Esophagus muscularis mucosa (tissue), 4 donors: ENCODE results near the gene SLC25A48. TPM values are rescaled to one million over a fixed set of nuclear protein-coding genes. Genes with fewer than 3 reads are reported as not detected.

ENCODE experiments used
- DNase-seq: peaks from one replicate; pipeline ENCODE4 v3.0.0-alpha.2; 2017; ENCODE audit errors: extremely low spot score
- H3K27ac ChIP-seq, 4 donors: fragments of 200-600 bp; sonication (generic); replicated peaks in 1 of 4; 1 replicate in 3 of 4; 2 replicates in 1 of 4; pipeline ENCODE4 v1.5.1; 2016 to 2019; ENCODE audit warnings: mild to moderate bottlenecking in 1 of 4
- H3K27me3 ChIP-seq, 4 donors: fragments of 200-600 bp; sonication (generic); one replicate each; pipeline versions ENCODE4 v1.5.1 to v1.6.0; 2016 to 2019
- H3K36me3 ChIP-seq, 4 donors: fragments of 200-600 bp; sonication (generic); one replicate each; pipeline ENCODE4 v1.5.1; 2016 to 2019
- H3K4me1 ChIP-seq, 4 donors: fragments of 200-600 bp; sonication (generic); one replicate each; pipeline ENCODE4 v1.5.1; 2016 to 2019
- H3K4me3 ChIP-seq, 4 donors: fragments of 200-600 bp; sonication (generic); 1 replicate in 2 of 4; 2 replicates in 2 of 4; pipeline ENCODE4 v1.5.1; 2016 to 2019; ENCODE audit warnings: mild to moderate bottlenecking in 4 of 4, moderate library complexity in 1 of 4
- H3K9me3 ChIP-seq, 4 donors: fragments of 200-600 bp; sonication (generic); 1 replicate in 3 of 4; 2 replicates in 1 of 4; pipeline ENCODE4 v1.5.1; 2016 to 2019
- EP300 ChIP-seq: sonication (generic); formaldehyde crosslinking; IDR thresholded peaks from one replicate; pipeline ENCODE4 v1.6.1; 2017; ENCODE audit warnings: antibody characterized with exemption
- POLR2A ChIP-seq: fragments of 450-650 bp; IDR thresholded peaks from one replicate; pipeline ENCODE4 v1.6.1; 2017; ENCODE audit warnings: antibody characterized with exemption, moderate library complexity, mild to moderate bottlenecking, low read depth
- POLR2AphosphoS5 ChIP-seq, 2 donors: sonication (generic); formaldehyde crosslinking; IDR thresholded peaks; one replicate each; pipeline ENCODE4 v1.6.1; 2017; ENCODE audit warnings: antibody characterized with exemption in 2 of 2
- WGBS: methylation state at CpG from one replicate; pipeline ENCODE4 v1.1.5; 2018; 5-methylcytosine and 5-hydroxymethylcytosine counted together
- intact Hi-C: fragments of 100-400 bp; cut with DNase I; formaldehyde crosslinking; loops from one replicate; pipeline ENCODE4 v1.15.1; 2023
- total RNA-seq, 4 donors: library from RNA; depleted of rRNA; stranded (reverse); fragments of >200 nt; gene quantifications; one replicate each; pipeline versions ENCODE4 v1.1.0 to v1.2.1, GENCODE V29; 2016
- TF ChIP-seq, protein P1 (sequence below), 3 experiments: fragments of 200-600 bp in 2 of 3; fragments of 450-650 bp in 1 of 3; sonication (generic) in 2 of 3; IDR thresholded peaks; one replicate each; pipeline ENCODE4 v1.5.1; 2017 to 2019; ENCODE audit warnings: antibody characterized with exemption in 3 of 3, mild to moderate bottlenecking in 2 of 3, moderate library complexity in 1 of 3

The SLC25A48 gene
- total RNA-seq, 4 donors from 2014 or later, result 0.40 to 0.42 TPM; not detected in 2

DNA sequence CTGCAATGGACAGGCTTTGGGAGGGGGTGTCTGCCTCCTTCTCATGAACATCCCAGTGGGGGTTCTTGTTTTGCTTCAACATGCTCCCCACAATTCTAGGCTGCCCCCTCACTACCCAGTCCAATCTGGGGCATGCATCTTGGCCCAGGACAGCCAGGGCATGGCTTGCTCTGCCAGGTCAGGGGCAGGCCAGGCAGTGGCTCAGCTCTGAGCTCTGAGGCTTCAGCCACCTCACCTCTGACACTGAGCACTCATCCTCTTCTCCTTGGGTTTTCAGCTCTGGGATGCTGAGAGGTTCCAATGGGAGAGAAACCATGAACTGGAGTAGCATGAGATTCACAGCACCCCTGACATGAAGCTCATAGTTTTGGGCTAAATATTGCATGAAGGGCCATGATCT lies 11.8 kb downstream of the SLC25A48 start:
- TF ChIP-seq POLR2A, result no peak
- no peak for TF ChIP-seq POLR2AphosphoS5 (IDR thresholded peaks at IDR 0.05)
- TF ChIP-seq EP300, result no peak
- TF ChIP-seq, protein P1, sequence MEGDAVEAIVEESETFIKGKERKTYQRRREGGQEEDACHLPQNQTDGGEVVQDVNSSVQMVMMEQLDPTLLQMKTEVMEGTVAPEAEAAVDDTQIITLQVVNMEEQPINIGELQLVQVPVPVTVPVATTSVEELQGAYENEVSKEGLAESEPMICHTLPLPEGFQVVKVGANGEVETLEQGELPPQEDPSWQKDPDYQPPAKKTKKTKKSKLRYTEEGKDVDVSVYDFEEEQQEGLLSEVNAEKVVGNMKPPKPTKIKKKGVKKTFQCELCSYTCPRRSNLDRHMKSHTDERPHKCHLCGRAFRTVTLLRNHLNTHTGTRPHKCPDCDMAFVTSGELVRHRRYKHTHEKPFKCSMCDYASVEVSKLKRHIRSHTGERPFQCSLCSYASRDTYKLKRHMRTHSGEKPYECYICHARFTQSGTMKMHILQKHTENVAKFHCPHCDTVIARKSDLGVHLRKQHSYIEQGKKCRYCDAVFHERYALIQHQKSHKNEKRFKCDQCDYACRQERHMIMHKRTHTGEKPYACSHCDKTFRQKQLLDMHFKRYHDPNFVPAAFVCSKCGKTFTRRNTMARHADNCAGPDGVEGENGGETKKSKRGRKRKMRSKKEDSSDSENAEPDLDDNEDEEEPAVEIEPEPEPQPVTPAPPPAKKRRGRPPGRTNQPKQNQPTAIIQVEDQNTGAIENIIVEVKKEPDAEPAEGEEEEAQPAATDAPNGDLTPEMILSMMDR (IDR thresholded peaks at IDR 0.05), result no peak
- intact Hi-C loops, result no loop called here
- Histone ChIP-seq H3K4me1 (no peaks in the 10 kb centered on the region), H3K36me3 (no peaks in the 10 kb centered on the region), H3K4me3 (no peak overlapping the region), H3K9me3 (no peaks in the 10 kb centered on the region), H3K27ac (no peak overlapping the region), H3K27me3 (peaks cover 0 to 4% (median 0%) of the 10 kb centered on the region in 4 donors)
- no peak for DNase-seq

DNA sequence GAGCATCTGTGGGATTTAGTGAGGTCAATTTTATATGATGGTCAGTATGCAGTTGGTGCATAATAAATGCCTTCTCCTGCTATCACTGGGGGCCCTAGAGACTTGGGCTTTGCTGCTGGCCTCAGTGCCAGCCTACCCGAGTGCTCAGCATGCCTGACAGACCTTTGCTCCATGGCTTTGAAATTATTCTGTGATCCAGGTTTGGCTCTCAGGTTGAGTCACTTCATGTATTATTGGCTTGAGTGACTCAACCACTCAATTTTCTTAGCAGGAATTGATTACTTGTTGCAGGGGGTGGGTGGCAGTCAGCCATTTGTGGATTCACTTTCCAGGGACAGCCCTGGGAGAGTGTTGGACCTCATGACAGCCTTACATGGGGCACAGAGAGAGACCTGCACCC lies 13.5 kb downstream of the SLC25A48 start:
- Histone ChIP-seq H3K4me3 (no peak overlapping the region), H3K36me3 (no peaks in the 10 kb centered on the region), H3K27ac (no peak overlapping the region), H3K4me1 (no peaks in the 10 kb centered on the region), H3K9me3 (no peaks in the 10 kb centered on the region), H3K27me3 (no peaks in the 10 kb centered on the region)
- DNase-seq, result no peak
- WGBS, result 86% methylated on average over 1 of the region's 1 CpG
- no peak for TF ChIP-seq EP300
- intact Hi-C loops, result no loop called here

DNA sequence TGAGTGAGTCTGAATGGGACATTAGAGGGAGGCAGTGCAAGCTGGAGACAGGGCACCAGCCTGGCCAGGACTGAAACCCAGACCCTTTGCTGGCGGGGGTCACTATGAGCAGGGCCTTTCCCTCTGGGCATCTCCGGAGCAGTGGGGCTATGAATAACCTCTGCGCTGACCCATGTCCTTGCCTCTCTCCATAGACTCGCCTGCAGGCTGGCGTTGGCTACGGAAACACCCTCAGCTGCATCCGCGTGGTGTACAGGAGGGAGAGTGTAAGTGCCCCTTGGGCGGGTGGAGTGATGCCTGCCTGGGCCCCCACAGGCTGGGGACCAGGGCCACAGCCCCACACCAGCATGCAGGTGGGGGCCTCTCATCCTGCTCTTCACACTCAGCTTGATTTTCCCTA lies 15.8 kb downstream of the SLC25A48 start:
- TF ChIP-seq EP300 (no peak), POLR2A (no peak), POLR2AphosphoS5 (IDR thresholded peaks at IDR 0.05) (no peak)
- TF ChIP-seq, protein P1 (IDR thresholded peaks at IDR 0.05), result no peak
- no peaks in the 10 kb centered on the region for H3K4me1 ChIP-seq
- H3K9me3 ChIP-seq, result no peaks in the 10 kb centered on the region
- WGBS, result 91% methylated on average over 9 of the region's 9 CpGs
- no peak overlapping the region for H3K4me3 ChIP-seq
- no peaks in the 10 kb centered on the region for H3K36me3 ChIP-seq
- intact Hi-C loops, result no loop called here
- no peak overlapping the region for H3K27ac ChIP-seq
- DNase-seq, result no peak
- no peaks in the 10 kb centered on the region for H3K27me3 ChIP-seq

DNA sequence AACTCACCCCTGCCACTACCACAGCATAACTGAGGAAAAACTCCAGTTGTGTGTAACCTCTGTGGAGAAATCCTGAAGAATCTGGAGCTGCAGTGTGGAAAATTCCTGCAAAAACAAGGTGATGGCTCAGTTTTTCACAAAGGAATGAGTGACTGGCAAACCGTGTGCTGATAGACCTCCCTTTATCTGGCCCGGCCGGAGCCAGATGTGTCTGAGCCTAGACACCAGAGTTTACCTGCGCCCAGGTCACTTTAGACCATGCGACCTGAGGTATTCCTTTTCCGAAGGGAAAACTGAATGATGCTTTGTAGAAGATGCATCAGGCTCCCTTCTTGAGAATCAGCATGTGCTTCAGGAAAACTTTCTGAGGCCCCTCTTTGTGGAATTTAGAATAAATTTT lies 16.2 kb downstream of the SLC25A48 start:
- no peak overlapping the region for H3K27ac ChIP-seq
- H3K4me1 ChIP-seq, result no peaks in the 10 kb centered on the region
- intact Hi-C loops, result no loop called here
- H3K27me3 ChIP-seq, result no peaks in the 10 kb centered on the region
- 93% methylated on average over 6 of the region's 6 CpGs for WGBS
- H3K4me3 ChIP-seq, result no peak overlapping the region
- TF ChIP-seq, protein P1 (IDR thresholded peaks at IDR 0.05), result no peak
- TF ChIP-seq POLR2AphosphoS5 (IDR thresholded peaks at IDR 0.05) (no peak), POLR2A (no peak), EP300 (no peak)
- no peaks in the 10 kb centered on the region for H3K36me3 ChIP-seq
- H3K9me3 ChIP-seq, result no peaks in the 10 kb centered on the region
- no peak for DNase-seq

DNA sequence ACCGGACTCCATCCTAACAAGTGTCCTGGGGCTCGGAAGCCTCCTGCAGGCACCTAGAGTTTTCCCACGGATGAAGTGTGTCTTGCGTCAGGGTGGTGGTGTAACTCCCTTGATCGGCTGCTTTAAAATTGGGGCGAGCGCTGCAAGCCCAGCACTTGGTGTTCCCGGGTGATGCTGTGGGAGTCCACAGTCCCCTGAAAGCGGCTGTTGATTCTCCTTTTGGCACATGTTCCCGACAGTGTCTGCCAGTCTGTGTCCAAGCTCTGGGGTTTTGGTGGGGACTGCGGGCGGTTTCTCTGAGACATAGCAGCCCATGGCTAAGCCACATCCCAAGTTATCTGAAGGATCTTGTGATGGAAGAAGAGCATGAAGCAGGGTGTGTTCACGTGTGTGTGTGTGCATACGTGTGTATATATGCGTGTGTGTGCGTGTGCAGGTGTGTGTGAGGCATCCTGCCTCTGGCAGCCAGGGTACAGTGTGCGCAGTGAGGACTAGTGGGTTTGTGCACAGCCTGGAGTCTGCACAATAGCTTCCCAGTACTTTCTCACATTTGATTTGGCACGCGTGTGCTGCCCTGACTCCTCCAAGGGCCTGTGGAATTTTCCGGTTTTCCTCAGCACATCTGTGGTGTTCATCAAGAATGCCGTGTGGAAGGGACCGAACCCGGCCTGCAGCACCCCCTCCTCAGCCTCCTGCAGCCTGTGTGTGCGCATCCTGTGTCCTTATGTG lies 16.9 kb downstream of the SLC25A48 start:
- Histone ChIP-seq H3K36me3 (no peaks in the 10 kb centered on the region), H3K27ac (no peak overlapping the region), H3K4me1 (no peaks in the 10 kb centered on the region), H3K27me3 (no peaks in the 10 kb centered on the region), H3K9me3 (no peaks in the 10 kb centered on the region), H3K4me3 (no peak overlapping the region)
- no peak for DNase-seq
- intact Hi-C loops, result no loop called here
- no peak for TF ChIP-seq EP300
- TF ChIP-seq, protein P1 (IDR thresholded peaks at IDR 0.05), result no peak
- no peak for TF ChIP-seq POLR2A
- TF ChIP-seq POLR2AphosphoS5 (IDR thresholded peaks at IDR 0.05), result no peak
- 89% methylated on average over 24 of the region's 24 CpGs for WGBS
